AG09309 (cell line): ENCODE data around the gene CEACAM3.
"Not testable (repeated sequence)": the region's sequence is repeated elsewhere in the genome, so short reads cannot be mapped to it uniquely, and the experiment has no call there.

Source experiments
- DNase-seq: peaks from one replicate; pipeline ENCODE4 v3.0.0-alpha.2; 2010; ENCODE audit warnings: low read depth
- H3K4me3 ChIP-seq: 2 replicates; pipeline ENCODE4 v1.5.1; 2011; ENCODE audit warnings: mild to moderate bottlenecking, low read depth, low read length, moderate library complexity; ENCODE audit not compliant: control insufficient read depth
- TF ChIP-seq, protein P1 (sequence below): IDR thresholded peaks from 2 replicates; pipeline ENCODE4 v1.5.1; 2011; ENCODE audit warnings: mild to moderate bottlenecking, low read depth, low read length, inconsistent platforms; ENCODE audit not compliant: insufficient read depth, control insufficient read depth; ENCODE audit errors: missing control alignments

The CEACAM3 gene

DNA sequence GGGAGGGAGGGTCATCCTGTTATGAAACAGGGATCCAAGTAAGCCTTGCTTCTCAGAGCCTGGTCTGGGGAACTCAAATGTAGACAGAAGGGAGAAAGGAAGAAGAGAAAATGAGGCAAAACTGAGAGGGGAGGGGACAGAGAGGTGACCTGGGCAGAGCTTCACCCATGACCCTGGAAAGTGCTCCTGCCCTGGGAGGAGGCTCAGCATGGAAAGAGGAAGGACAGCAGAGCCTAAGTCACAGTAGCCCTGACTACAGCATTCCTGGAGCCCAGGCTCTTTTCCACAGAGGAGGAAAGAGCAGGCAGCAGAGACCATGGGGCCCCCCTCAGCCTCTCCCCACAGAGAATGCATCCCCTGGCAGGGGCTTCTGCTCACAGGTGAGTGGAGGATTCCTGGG, at the start of gene CEACAM3:
Gene CEACAM3, plus strand, starts transcription at position 226 of the 400 bp plus-strand sequence. Its CDS starts 91 bp downstream, at position 317.
- TF ChIP-seq, protein P1, sequence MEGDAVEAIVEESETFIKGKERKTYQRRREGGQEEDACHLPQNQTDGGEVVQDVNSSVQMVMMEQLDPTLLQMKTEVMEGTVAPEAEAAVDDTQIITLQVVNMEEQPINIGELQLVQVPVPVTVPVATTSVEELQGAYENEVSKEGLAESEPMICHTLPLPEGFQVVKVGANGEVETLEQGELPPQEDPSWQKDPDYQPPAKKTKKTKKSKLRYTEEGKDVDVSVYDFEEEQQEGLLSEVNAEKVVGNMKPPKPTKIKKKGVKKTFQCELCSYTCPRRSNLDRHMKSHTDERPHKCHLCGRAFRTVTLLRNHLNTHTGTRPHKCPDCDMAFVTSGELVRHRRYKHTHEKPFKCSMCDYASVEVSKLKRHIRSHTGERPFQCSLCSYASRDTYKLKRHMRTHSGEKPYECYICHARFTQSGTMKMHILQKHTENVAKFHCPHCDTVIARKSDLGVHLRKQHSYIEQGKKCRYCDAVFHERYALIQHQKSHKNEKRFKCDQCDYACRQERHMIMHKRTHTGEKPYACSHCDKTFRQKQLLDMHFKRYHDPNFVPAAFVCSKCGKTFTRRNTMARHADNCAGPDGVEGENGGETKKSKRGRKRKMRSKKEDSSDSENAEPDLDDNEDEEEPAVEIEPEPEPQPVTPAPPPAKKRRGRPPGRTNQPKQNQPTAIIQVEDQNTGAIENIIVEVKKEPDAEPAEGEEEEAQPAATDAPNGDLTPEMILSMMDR: no peak
- DNase-seq: no peak
- H3K4me3 ChIP-seq: no peak within 1 kb of the TSS

DNA sequence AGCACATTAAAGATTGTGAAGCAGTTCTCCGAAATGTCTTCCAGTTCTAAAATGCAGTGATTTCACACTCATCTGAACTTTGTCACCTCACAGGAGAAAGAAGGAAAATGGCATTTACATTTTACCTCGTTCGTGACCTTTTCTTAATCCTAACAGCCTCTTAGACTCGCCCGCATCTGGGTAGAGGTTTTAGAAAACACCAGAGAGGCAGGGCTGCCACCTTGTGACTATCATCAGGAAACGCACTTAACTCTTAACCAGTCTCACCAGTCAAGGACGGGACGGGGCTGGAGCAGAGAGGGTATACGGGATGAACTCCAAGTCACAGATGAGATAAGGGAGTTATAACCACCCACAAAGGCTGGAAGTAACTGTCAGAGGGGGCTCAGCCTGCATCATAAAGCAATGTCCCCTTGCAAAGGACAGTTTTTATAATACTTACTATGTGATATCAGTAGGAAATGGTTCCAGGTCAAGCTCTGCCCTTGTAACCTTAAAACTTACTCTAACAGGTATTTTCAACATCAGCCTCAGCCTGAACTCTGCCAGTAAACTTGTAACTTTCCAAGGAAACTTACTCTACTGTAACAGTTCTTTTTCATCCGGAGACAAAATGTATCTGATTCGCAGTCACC, 49.7 kb upstream of the CEACAM3 start:
- H3K4me3 ChIP-seq: no peak overlapping the region
- peak; percentile 10 for DNase-seq
- TF ChIP-seq, protein P1: peak; percentile 55

DNA sequence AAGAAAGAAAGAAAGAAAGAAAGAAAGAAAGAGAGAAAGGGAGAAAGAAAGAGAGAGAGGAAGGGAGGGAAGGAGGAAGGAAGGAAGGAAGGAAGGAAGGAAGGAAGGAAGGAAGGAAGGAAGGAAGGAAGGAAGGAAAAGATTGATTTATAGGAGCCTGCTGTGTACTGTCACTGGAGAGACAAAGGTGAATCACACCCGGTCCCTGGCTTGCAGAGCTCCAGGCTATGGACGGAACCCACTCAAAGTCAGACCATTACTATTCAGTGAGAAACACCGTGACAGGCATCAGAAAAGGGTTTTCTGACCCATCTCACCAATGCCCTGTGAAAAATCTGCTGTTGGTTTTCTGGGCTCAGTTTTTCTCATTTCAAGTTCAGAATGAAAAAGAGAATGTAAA, 48.4 kb upstream of the CEACAM3 start:
- TF ChIP-seq, protein P1: no peak
- H3K4me3 ChIP-seq: no peak overlapping the region
- DNase-seq: no peak

DNA sequence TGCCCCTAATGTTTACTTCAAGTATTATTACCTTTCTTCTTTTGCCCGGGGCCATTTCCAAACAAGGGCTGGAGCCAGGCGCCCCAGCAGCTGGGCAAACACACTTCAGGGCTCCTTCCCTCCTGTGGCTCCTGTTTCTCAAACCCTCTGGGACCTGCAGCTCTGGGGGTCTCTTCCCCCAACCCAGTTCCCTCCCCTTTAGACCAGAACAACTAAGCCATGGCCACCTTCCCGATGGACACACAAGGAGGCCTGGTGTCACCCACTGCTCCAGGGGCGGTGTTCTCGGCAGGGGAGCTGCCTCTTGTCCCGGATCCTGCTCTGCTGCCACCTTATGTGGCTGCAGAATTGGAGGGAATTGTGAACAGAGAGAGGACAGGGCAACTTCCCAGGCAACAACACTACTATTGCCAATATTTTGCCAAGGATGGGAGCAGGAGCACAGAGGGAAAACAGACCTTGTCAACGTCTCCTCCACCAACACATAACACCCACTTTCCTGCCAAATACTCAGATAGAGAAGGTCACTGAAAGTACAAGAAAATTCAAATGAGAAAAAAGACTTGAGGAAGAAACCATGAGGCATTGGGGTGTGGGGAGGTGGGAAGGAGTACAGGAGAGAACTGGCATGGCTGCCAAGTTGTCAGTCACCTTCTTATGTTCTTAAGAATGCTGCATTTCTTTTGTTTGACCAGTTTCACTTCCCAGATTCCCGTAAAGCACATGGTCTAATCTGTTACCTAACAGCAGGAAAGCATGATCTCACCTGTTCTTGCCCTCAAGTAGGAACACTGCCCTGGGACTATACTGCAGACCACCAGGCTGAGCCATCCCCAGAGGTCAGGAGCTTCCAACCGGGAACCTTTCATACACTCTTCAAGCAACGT, 45.9 kb upstream of the CEACAM3 start:
- not testable (repeated sequence) for H3K4me3 ChIP-seq

DNA sequence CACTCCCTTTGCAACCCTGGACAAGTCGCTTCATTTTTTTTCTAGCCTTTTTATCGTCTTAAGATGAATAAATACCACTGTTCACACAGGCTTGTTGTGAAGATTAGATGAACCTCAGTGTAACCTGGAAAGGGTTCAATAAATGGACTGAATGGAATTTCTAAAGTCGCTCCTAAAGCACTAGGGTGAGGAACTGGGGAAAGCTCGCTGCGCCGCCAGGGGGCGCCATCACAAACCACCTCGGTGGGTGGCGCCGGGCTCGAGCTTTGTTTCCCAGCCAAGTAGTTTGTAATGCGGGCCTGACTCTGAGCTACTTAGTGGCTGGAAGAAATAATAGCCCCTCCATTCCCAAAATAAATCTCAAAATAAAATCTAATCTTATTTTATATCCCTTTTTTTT, 43.2 kb upstream of the CEACAM3 start:
- DNase-seq: no peak
- H3K4me3 ChIP-seq: no peak overlapping the region
- TF ChIP-seq, protein P1: peak; percentile 71

More for the DNA sequence above, 45.9 kb upstream of the CEACAM3 start:
- not testable (repeated sequence) for DNase-seq

DNA sequence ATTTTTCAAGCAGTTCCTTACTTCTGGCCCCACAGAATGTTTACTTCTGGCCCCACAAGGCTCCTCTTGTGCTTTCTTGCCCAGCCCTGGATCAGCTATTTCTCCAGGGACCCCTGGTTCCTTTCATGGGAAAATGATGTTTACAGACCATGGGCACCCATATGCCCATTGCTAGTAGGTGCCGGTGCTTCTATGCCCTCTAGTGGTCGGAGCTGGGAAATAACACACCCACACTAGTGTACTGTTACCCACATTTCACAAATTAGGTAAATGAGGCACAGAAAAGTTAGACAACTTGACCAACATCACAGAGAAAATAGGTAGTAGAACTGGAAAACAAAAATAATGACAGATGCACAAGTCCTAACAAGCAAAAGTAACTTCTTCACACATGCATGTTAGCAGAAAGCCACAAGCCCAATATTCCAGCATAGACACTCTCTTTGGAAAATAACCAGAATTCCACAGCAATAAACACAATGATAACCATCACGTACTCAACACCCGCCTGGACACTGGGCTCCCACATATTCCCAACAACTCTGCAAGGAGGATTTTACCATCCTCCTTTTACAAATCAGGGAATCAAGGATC, 42.4 kb upstream of the CEACAM3 start:
- DNase-seq: no peak
- H3K4me3 ChIP-seq: no peak overlapping the region
- TF ChIP-seq, protein P1: peak; percentile 71

DNA sequence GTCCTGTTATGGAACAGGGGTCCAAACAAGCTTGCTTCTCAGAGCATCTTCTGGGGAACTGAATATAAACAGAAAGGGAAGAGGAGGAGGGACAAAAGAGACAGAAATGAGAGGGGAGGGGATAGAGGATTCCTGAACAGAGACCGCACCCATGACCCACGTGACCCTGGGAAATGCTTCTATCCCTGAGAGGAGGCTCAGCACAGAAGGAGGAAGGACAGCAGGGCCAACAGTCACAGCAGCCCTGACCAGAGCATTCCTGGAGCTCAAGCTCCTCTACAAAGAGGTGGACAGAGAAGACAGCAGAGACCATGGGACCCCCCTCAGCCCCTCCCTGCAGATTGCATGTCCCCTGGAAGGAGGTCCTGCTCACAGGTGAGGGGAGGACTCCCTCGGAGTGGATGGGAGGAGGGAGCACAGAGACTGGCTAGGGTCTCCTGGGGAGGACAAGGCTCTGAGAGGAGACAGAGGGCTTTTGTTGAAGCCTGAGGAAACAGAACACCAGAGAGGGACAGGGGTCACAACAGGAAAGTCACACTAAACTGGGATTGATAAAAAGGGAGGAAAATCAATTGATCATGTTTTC, 41.0 kb upstream of the CEACAM3 start, which contains the start of gene CEACAM6:
Gene CEACAM6, plus strand, starts transcription at position 203 of the 586 bp plus-strand sequence. Its CDS starts 109 bp downstream, at position 312.
- TF ChIP-seq, protein P1: no peak

More for the DNA sequence above, 41.0 kb upstream of the CEACAM3 start, which contains the start of gene CEACAM6:
- no peak for DNase-seq
- no peak within 1 kb of the TSS for H3K4me3 ChIP-seq
